ENCODE results near the gene LDAH.

The LDAH gene

GRCh38 chr2:20668871-20669475 is 153.9 kb downstream of the LDAH start:
- H3K4me3 ChIP-seq (replicated peaks in 1 of 2; ENCODE audit: low read depth in 2 of 2, low read length in 2 of 2): no peak overlapping the region
- DNase-seq (ENCODE audit: low read depth in 2 of 2): no peak
- TF ChIP-seq CTCF (IDR thresholded peaks at IDR 0.05; ENCODE audit: low read depth, low read length): no peak

GRCh38 chr2:20668451-20668850 is 154.4 kb downstream of the LDAH start:
- no peak for DNase-seq (ENCODE audit: low read depth in 2 of 2)
- no peak for TF ChIP-seq CTCF (IDR thresholded peaks at IDR 0.05; ENCODE audit: low read depth, low read length)
- H3K4me3 ChIP-seq (replicated peaks in 1 of 2; ENCODE audit: low read depth in 2 of 2, low read length in 2 of 2): no peak overlapping the region

GRCh38 chr2:20667531-20668401 is 155.1 kb downstream of the LDAH start:
- no peak for DNase-seq (ENCODE audit: low read depth in 2 of 2)
- no peak for TF ChIP-seq CTCF (IDR thresholded peaks at IDR 0.05; ENCODE audit: low read depth, low read length)
- H3K4me3 ChIP-seq (replicated peaks in 1 of 2; ENCODE audit: low read depth in 2 of 2, low read length in 2 of 2): peak overlapping the region; percentile 36

GRCh38 chr2:20667151-20667530 is 155.8 kb downstream of the LDAH start:
- peak overlapping the region; percentile 36 for H3K4me3 ChIP-seq (replicated peaks in 1 of 2; ENCODE audit: low read depth in 2 of 2, low read length in 2 of 2)
- TF ChIP-seq CTCF (IDR thresholded peaks at IDR 0.05; ENCODE audit: low read depth, low read length): no peak
- no peak for DNase-seq (ENCODE audit: low read depth in 2 of 2)

- peak in 1 of 2 donors; percentile 31 for DNase-seq (ENCODE audit: low read depth in 2 of 2)
- peak within 1 kb of the TSS; percentile 36 to 38 for H3K4me3 ChIP-seq (replicated peaks in 1 of 2; ENCODE audit: low read depth in 2 of 2, low read length in 2 of 2)
- peak; percentile 13 for TF ChIP-seq CTCF (IDR thresholded peaks at IDR 0.05; ENCODE audit: low read depth, low read length)
These were observed 156.4 kb downstream of the LDAH start, which contains the start of gene GDF7 for GRCh38 chr2:20666304-20667150. TSS of gene GDF7 (plus strand) at chr2:20667144. CDS start at chr2:20667240, 96 bp downstream.

- TF ChIP-seq CTCF (IDR thresholded peaks at IDR 0.05; ENCODE audit: low read depth, low read length): no peak
- peak overlapping the region; percentile 11 to 38 for H3K4me3 ChIP-seq (replicated peaks in 1 of 2; ENCODE audit: low read depth in 2 of 2, low read length in 2 of 2)
- no peak for DNase-seq (ENCODE audit: low read depth in 2 of 2)
These were observed 156.9 kb downstream of the LDAH start for GRCh38 chr2:20666005-20666303.

Measured in cardiac fibroblast (primary cell).